Heart left ventricle (tissue), 13 donors: ENCODE data around the gene POU5F1.

ENCODE experiments used
- CTCF ChIP-seq, 12 donors: fragments of 200-600 bp; sonication (generic) in 4 of 12; IDR thresholded peaks; one replicate each; pipeline versions ENCODE4 v1.5.0 to v1.8.0; 2018 to 2022; ENCODE audit warnings: antibody characterized with exemption in 12 of 12, mild to moderate bottlenecking in 5 of 12
- POLR2A ChIP-seq, 2 donors: fragments of 450-650 bp; IDR thresholded peaks; one replicate each; pipeline ENCODE4 v1.6.1; 2017; ENCODE audit warnings: antibody characterized with exemption in 2 of 2, mild to moderate bottlenecking in 2 of 2, moderate library complexity in 2 of 2
- donor health status: ischemic (EF 13 %, LVEDD 7.1; RV severe dilation, severe dysfunction).
- donor health status: DM: no; HTN: yes; CAD: no.
- donor health status: DM: no; HTN: no; CAD: no.
- donor health status: ischemic (EF 25% LVEDD 6.9; RV normal size, moderate dysfunction).
- donor health status: ischemic (EF 25% LVEDD 5.7; RV mildly dilated, moderate dysfunction).
- donor health status: ischemic (EF 35%, LVEDD 5.7; RV mildly dilated, moderate dysfunction).
- donor health status: nonischemic (EF 11% LVEDD 7.7; RV severe dilation, severe dysfunction).
- donor health status: DM: yes; HTN: yes; CAD: no.
- donor health status: PGD.
- donor health status: ischemic (EF 29% LVEDD 5.4; RV normal size, mild dysfunction).
- donor health status: nonischemic (EF 23%, LVEDD 6.1; RV moderate dilation, normal function).

- no peak for TF ChIP-seq CTCF (IDR thresholded peaks at IDR 0.05)
- TF ChIP-seq POLR2A (IDR thresholded peaks at IDR 0.05), result no peak
These were observed 45.9 kb upstream of the POU5F1 start for GRCh38 chr6:31216208-31216898.
